ENCODE data around the gene PLPPR1. TPM values are rescaled to one million over a fixed set of nuclear protein-coding genes. Genes with fewer than 3 reads are reported as not detected.
"Not testable (repeated sequence)": the region's sequence is repeated elsewhere in the genome, so short reads cannot be mapped to it uniquely, and the experiment has no call there.

PLPPR1 gene
- total RNA-seq, 3 donors from 2014 or later = not detected

GRCh38 chr9:101325053-101325452 is 296.5 kb downstream of the PLPPR1 start:
- Mint-ChIP-seq H3K4me1 (ENCODE audit: low read depth) (no peaks in the 10 kb centered on the region), H3K36me3 (ENCODE audit: insufficient read depth) (no peaks in the 10 kb centered on the region), H3K9me3 (peaks cover 6% of the 10 kb centered on the region), H3K27me3 (ENCODE audit: low read depth) (peaks cover 15% of the 10 kb centered on the region), H3K4me3 (no peak overlapping the region)
- DNase-seq = no peak
- ATAC-seq = no peak

- H3K4me3 Mint-ChIP-seq = no peak overlapping the region
- H3K4me1 Mint-ChIP-seq (ENCODE audit: low read depth) = no peaks in the 10 kb centered on the region
- no peaks in the 10 kb centered on the region for H3K36me3 Mint-ChIP-seq (ENCODE audit: insufficient read depth)
- H3K27me3 Mint-ChIP-seq (ENCODE audit: low read depth) = peaks cover 13% of the 10 kb centered on the region
- no peak for ATAC-seq
- DNase-seq = no peak
- H3K9me3 Mint-ChIP-seq = peaks cover 6% of the 10 kb centered on the region
Observed at GRCh38 chr9:101326035-101326434, 297.5 kb downstream of the PLPPR1 start.

GRCh38 chr9:101326501-101326900 is 298.0 kb downstream of the PLPPR1 start:
- no peak for ATAC-seq
- DNase-seq = no peak
- no peaks in the 10 kb centered on the region for H3K4me1 Mint-ChIP-seq (ENCODE audit: low read depth)
- H3K36me3 Mint-ChIP-seq (ENCODE audit: insufficient read depth) = no peaks in the 10 kb centered on the region
- peaks cover 6% of the 10 kb centered on the region for H3K9me3 Mint-ChIP-seq
- no peak overlapping the region for H3K4me3 Mint-ChIP-seq
- peaks cover 10% of the 10 kb centered on the region for H3K27me3 Mint-ChIP-seq (ENCODE audit: low read depth)

- H3K4me3 Mint-ChIP-seq; H3K9me3 Mint-ChIP-seq; H3K4me1 Mint-ChIP-seq (ENCODE audit: low read depth); H3K27me3 Mint-ChIP-seq (ENCODE audit: low read depth); H3K36me3 Mint-ChIP-seq (ENCODE audit: insufficient read depth); ATAC-seq; DNase-seq: not testable (repeated sequence)
Observed at GRCh38 chr9:101327422-101327909, 298.9 kb downstream of the PLPPR1 start.

- DNase-seq = no peak
- H3K9me3 Mint-ChIP-seq = peaks cover 3% of the 10 kb centered on the region
- H3K36me3 Mint-ChIP-seq (ENCODE audit: insufficient read depth) = no peaks in the 10 kb centered on the region
- no peaks in the 10 kb centered on the region for H3K4me1 Mint-ChIP-seq (ENCODE audit: low read depth)
- peaks cover 4% of the 10 kb centered on the region for H3K27me3 Mint-ChIP-seq (ENCODE audit: low read depth)
- no peak overlapping the region for H3K4me3 Mint-ChIP-seq
- ATAC-seq = no peak
Observed at GRCh38 chr9:101332362-101332761, 303.8 kb downstream of the PLPPR1 start.

- H3K36me3 Mint-ChIP-seq (ENCODE audit: insufficient read depth) = no peaks in the 10 kb centered on the region
- peaks cover 3% of the 10 kb centered on the region for H3K27me3 Mint-ChIP-seq (ENCODE audit: low read depth)
- no peak overlapping the region for H3K4me3 Mint-ChIP-seq
- DNase-seq (no peak), ATAC-seq (no peak)
- H3K9me3 Mint-ChIP-seq = no peaks in the 10 kb centered on the region
- no peaks in the 10 kb centered on the region for H3K4me1 Mint-ChIP-seq (ENCODE audit: low read depth)
Observed at GRCh38 chr9:101333490-101333889, 305.0 kb downstream of the PLPPR1 start.

- ATAC-seq (no peak), DNase-seq (no peak)
- Mint-ChIP-seq H3K4me1 (ENCODE audit: low read depth) (no peaks in the 10 kb centered on the region), H3K4me3 (no peak overlapping the region), H3K9me3 (no peaks in the 10 kb centered on the region), H3K27me3 (ENCODE audit: low read depth) (peaks cover 4% of the 10 kb centered on the region), H3K36me3 (ENCODE audit: insufficient read depth) (no peaks in the 10 kb centered on the region)
Observed at GRCh38 chr9:101333926-101334702, 305.6 kb downstream of the PLPPR1 start.

GRCh38 chr9:101336091-101336490 is 307.6 kb downstream of the PLPPR1 start:
- no peaks in the 10 kb centered on the region for H3K9me3 Mint-ChIP-seq
- no peaks in the 10 kb centered on the region for H3K36me3 Mint-ChIP-seq (ENCODE audit: insufficient read depth)
- no peak overlapping the region for H3K4me3 Mint-ChIP-seq
- peaks cover 4% of the 10 kb centered on the region for H3K27me3 Mint-ChIP-seq (ENCODE audit: low read depth)
- DNase-seq (no peak), ATAC-seq (no peak)
- no peaks in the 10 kb centered on the region for H3K4me1 Mint-ChIP-seq (ENCODE audit: low read depth)

GRCh38 chr9:101337237-101337636 is 308.7 kb downstream of the PLPPR1 start:
- Mint-ChIP-seq H3K36me3 (ENCODE audit: insufficient read depth) (no peaks in the 10 kb centered on the region), H3K4me3 (no peak overlapping the region), H3K27me3 (ENCODE audit: low read depth) (peaks cover 8% of the 10 kb centered on the region), H3K9me3 (no peaks in the 10 kb centered on the region), H3K4me1 (ENCODE audit: low read depth) (no peaks in the 10 kb centered on the region)
- ATAC-seq (no peak), DNase-seq (no peak)

GRCh38 chr9:101341958-101342357 is 313.4 kb downstream of the PLPPR1 start:
- Mint-ChIP-seq H3K4me3 (no peak overlapping the region), H3K4me1 (ENCODE audit: low read depth) (no peaks in the 10 kb centered on the region), H3K36me3 (ENCODE audit: insufficient read depth) (no peaks in the 10 kb centered on the region), H3K9me3 (no peaks in the 10 kb centered on the region), H3K27me3 (ENCODE audit: low read depth) (peaks cover 16% of the 10 kb centered on the region)
- no peak for ATAC-seq
- DNase-seq = no peak

- peaks cover 16% of the 10 kb centered on the region for H3K27me3 Mint-ChIP-seq (ENCODE audit: low read depth)
- no peak overlapping the region for H3K4me3 Mint-ChIP-seq
- no peaks in the 10 kb centered on the region for H3K9me3 Mint-ChIP-seq
- no peaks in the 10 kb centered on the region for H3K36me3 Mint-ChIP-seq (ENCODE audit: insufficient read depth)
- ATAC-seq = no peak
- H3K4me1 Mint-ChIP-seq (ENCODE audit: low read depth) = no peaks in the 10 kb centered on the region
- DNase-seq = no peak
Observed at GRCh38 chr9:101342595-101342994, 314.1 kb downstream of the PLPPR1 start.

- Mint-ChIP-seq H3K27me3 (ENCODE audit: low read depth) (peaks cover 4% of the 10 kb centered on the region), H3K4me3 (no peak overlapping the region), H3K4me1 (ENCODE audit: low read depth) (no peaks in the 10 kb centered on the region), H3K36me3 (ENCODE audit: insufficient read depth) (no peaks in the 10 kb centered on the region), H3K9me3 (no peaks in the 10 kb centered on the region)
- DNase-seq (no peak), ATAC-seq (no peak)
Observed at GRCh38 chr9:101350285-101350684, 321.8 kb downstream of the PLPPR1 start.

- Mint-ChIP-seq H3K4me1 (ENCODE audit: low read depth) (no peaks in the 10 kb centered on the region), H3K4me3 (no peak overlapping the region), H3K27me3 (ENCODE audit: low read depth) (peaks cover 4% of the 10 kb centered on the region), H3K36me3 (ENCODE audit: insufficient read depth) (no peaks in the 10 kb centered on the region), H3K9me3 (no peaks in the 10 kb centered on the region)
- ATAC-seq = no peak
- no peak for DNase-seq
Observed at GRCh38 chr9:101352892-101353463, 324.5 kb downstream of the PLPPR1 start.

- no peaks in the 10 kb centered on the region for H3K36me3 Mint-ChIP-seq (ENCODE audit: insufficient read depth)
Observed at GRCh38 chr9:101353683-101354082, 325.2 kb downstream of the PLPPR1 start.

GRCh38 chr9:101354143-101354764 is 325.7 kb downstream of the PLPPR1 start:
- H3K4me3 Mint-ChIP-seq = no peak overlapping the region
- H3K4me1 Mint-ChIP-seq (ENCODE audit: low read depth) = no peaks in the 10 kb centered on the region
- H3K27me3 Mint-ChIP-seq (ENCODE audit: low read depth) = peaks cover 2% of the 10 kb centered on the region
- no peak for ATAC-seq
- DNase-seq = no peak
- no peaks in the 10 kb centered on the region for H3K9me3 Mint-ChIP-seq
- no peaks in the 10 kb centered on the region for H3K36me3 Mint-ChIP-seq (ENCODE audit: insufficient read depth)

More at GRCh38 chr9:101353683-101354082, 325.2 kb downstream of the PLPPR1 start:
- no peak overlapping the region for H3K4me3 Mint-ChIP-seq
- peaks cover 3% of the 10 kb centered on the region for H3K27me3 Mint-ChIP-seq (ENCODE audit: low read depth)
- H3K4me1 Mint-ChIP-seq (ENCODE audit: low read depth) = no peaks in the 10 kb centered on the region
- no peaks in the 10 kb centered on the region for H3K9me3 Mint-ChIP-seq
- ATAC-seq (no peak), DNase-seq (no peak)

All from activated T-cell treated with anti-CD3 and anti-CD28 coated beads, Interleukin-2, amount 50 U/mL, for 4 hours (primary cell).